Omental fat pad (tissue), 4 donors: ENCODE measurements around the gene SLC2A13. TPM values are rescaled to one million over a fixed set of nuclear protein-coding genes. Genes with fewer than 3 reads are reported as not detected.
A peak's percentile ranks its signal among the peaks of the same experiment; 100 is the strongest.

ENCODE experiments used
- ATAC-seq: fragments of 150-250 bp; one replicate; pipeline ENCODE4 v1.9.1; 2016; ENCODE audit warnings: mild to moderate bottlenecking, moderate library complexity; ENCODE audit not compliant: low FRiP score
- DNase-seq: peaks from one replicate; pipeline ENCODE4 v3.0.0-alpha.2; 2019; ENCODE audit warnings: low spot score
- CTCF ChIP-seq, 3 donors: fragments of 450-650 bp; IDR thresholded peaks; one replicate each; pipeline ENCODE4 v1.5.1; 2016 to 2017; ENCODE audit warnings: antibody characterized with exemption in 3 of 3, mild to moderate bottlenecking in 3 of 3, moderate library complexity in 2 of 3
- total RNA-seq, 4 donors: library from RNA; depleted of rRNA; stranded (reverse); fragments of >200 nt; gene quantifications; one replicate each; pipeline ENCODE4 v1.1.0, GENCODE V29; 2016

Gene SLC2A13
- total RNA-seq, 4 donors from 2014 or later, result 11.6 to 25.9 (median 15.6) TPM

- no peak for DNase-seq
- TF ChIP-seq CTCF (IDR thresholded peaks at IDR 0.05), result no peak
- peak; percentile 60 for ATAC-seq
Measured at GRCh38 chr12:40105265-40105514, 691 bp downstream of the SLC2A13 start.

GRCh38 chr12:40104461-40105264 lies 1.2 kb downstream of the SLC2A13 start:
- DNase-seq (no peak), ATAC-seq (no peak)
- no peak for TF ChIP-seq CTCF (IDR thresholded peaks at IDR 0.05)

GRCh38 chr12:40103043-40103442 lies 2.8 kb downstream of the SLC2A13 start:
- no peak for DNase-seq
- TF ChIP-seq CTCF (IDR thresholded peaks at IDR 0.05), result no peak
- no peak for ATAC-seq

GRCh38 chr12:40101747-40102146 lies 4.1 kb downstream of the SLC2A13 start:
- no peak for DNase-seq
- ATAC-seq, result no peak
- no peak for TF ChIP-seq CTCF (IDR thresholded peaks at IDR 0.05)

GRCh38 chr12:40099423-40099853 lies 6.4 kb downstream of the SLC2A13 start:
- TF ChIP-seq CTCF (IDR thresholded peaks at IDR 0.05), result no peak
- ATAC-seq (no peak), DNase-seq (no peak)

- ATAC-seq (no peak), DNase-seq (no peak)
- TF ChIP-seq CTCF (IDR thresholded peaks at IDR 0.05), result no peak
Measured at GRCh38 chr12:40098406-40099145, 7.3 kb downstream of the SLC2A13 start.

- no peak for ATAC-seq
- TF ChIP-seq CTCF (IDR thresholded peaks at IDR 0.05), result no peak
- DNase-seq, result no peak
Measured at GRCh38 chr12:40093512-40093911, 12.4 kb downstream of the SLC2A13 start.
